ENCODE results near the gene CSTB. TPM values are rescaled to one million over a fixed set of nuclear protein-coding genes. Genes with fewer than 3 reads are reported as not detected.

Gene CSTB
- total RNA-seq, 1 experiment from 2014 or later = 55.3 TPM

- DNase-seq (ENCODE audit: low read depth) = no peak
These were observed 17.1 kb upstream of the CSTB start for GRCh38 chr21:43793243-43793642.

DNA sequence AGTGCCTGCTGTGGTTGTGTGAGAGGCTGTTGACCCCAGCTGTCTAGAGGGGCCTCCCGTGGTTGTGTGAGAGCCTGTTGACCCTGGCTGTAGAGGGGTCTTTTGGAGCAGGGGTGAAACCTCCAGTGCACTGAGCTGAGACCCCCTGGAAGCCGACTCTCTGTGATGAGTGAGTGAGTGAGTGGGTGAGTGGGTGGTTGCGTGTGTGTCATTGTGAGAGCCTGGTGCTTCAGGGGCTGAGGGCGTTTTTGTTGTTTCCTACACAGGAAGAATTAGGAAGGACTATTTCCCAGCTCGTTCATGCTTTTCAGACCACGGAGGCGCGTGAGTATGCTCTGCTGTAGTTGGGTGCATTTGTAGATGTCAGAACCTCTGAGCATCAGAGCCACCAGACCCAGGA, 16.3 kb upstream of the CSTB start:
- DNase-seq (ENCODE audit: low read depth) = no peak

DNA sequence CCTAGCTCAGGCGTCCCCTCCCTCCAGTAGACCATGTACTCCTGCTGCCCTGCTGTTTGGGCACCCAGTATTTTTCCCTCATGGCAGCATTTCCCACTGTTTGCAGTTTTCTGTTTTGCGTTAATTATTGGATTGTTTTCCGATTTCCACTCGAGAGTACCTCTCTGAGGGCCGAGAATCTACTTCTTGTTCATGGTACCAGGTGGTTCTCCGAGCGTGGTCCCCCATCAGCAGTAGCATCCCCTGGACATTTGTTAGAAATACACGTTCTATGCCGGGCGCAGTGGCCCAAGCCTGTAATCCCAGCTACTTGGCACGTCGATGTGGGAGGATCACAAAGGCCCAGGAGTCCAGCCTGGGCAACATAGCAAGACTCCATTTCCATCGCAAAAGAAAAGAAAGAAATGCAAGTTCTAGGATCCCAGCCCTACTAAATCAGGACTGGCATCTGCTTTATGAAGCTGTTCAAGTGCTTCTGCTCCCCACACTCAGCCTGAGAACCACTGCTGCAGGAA, 14.0 kb upstream of the CSTB start:
- no peak for DNase-seq (ENCODE audit: low read depth)

GRCh38 chr21:43789276-43790009, 13.3 kb upstream of the CSTB start, which contains the start of gene RRP1:
RRP1 (plus strand) TSS chr21:43789577; CDS start chr21:43789630, 53 bp downstream.
- peak; percentile 85 for DNase-seq (ENCODE audit: low read depth)

- no peak for DNase-seq (ENCODE audit: low read depth)
These were observed 10.8 kb upstream of the CSTB start for GRCh38 chr21:43786807-43787440.

DNA sequence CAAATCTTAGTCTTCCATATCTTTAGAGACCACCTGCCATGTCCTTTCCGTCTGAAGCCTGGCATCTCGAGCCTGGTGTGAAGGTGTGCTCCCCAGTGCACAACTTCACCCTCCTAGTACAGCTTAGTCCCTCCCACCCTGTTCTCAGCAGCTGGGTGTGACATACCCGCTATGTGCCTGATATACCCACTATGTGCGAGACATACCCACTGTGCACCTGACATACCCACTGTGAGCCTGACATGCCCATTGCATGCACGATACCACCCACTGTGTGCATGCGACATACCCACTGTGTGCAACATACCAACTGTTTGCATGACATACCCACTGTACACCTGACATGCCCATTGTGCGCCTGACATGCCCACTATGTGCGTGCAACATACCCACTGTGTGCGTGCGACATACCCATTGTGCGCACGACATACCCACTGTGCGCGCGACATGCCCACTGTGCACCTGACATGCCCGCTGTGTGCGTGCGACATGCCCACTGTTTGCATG, 10.2 kb upstream of the CSTB start:
- no peak for DNase-seq (ENCODE audit: low read depth)

DNA sequence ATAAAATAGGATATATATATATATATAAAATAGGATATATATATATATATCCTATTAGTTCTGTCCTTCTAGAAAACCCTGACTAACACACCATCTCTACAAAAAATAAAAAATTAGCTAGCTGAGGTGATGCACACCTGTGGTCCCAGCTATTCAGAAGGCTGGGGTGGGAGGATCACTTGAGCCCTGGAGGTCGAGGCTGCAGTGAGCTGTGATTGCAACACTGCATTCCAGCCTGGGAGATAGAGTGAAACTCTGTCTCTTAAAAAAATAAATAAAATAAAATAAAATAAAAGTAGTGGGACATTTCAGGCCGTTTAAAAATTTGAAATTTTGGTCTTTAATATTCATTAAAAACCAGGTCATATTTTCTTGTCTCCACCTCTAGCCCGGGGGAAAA, 9.0 kb upstream of the CSTB start:
- no peak for DNase-seq (ENCODE audit: low read depth)

- no peak for DNase-seq (ENCODE audit: low read depth)
These were observed 7.1 kb upstream of the CSTB start for GRCh38 chr21:43783098-43783700.

- no peak for DNase-seq (ENCODE audit: low read depth)
These were observed 6.5 kb upstream of the CSTB start for GRCh38 chr21:43782431-43783097.

GRCh38 chr21:43781846-43782245, 5.7 kb upstream of the CSTB start:
- DNase-seq (ENCODE audit: low read depth) = no peak

DNA sequence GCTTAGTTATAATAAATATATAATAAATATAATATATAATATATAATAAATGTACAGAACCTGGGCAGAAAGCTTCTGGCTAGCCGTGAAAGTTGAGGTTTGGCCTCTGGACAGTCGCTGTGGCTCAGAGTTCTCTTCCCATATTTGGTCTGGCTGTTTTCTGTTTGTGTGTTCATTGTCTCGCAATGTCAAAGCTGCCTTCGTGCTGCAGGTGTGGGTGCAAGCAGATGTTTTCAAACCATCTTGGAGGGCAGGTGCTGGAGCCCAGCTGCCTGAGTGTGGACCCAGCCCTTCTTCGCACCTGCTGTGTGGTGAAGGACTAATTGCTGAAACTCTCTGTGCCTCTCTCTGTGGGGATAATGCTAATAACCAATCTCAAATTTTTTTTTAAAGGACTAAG, 3.6 kb upstream of the CSTB start:
- no peak for DNase-seq (ENCODE audit: low read depth)

DNA sequence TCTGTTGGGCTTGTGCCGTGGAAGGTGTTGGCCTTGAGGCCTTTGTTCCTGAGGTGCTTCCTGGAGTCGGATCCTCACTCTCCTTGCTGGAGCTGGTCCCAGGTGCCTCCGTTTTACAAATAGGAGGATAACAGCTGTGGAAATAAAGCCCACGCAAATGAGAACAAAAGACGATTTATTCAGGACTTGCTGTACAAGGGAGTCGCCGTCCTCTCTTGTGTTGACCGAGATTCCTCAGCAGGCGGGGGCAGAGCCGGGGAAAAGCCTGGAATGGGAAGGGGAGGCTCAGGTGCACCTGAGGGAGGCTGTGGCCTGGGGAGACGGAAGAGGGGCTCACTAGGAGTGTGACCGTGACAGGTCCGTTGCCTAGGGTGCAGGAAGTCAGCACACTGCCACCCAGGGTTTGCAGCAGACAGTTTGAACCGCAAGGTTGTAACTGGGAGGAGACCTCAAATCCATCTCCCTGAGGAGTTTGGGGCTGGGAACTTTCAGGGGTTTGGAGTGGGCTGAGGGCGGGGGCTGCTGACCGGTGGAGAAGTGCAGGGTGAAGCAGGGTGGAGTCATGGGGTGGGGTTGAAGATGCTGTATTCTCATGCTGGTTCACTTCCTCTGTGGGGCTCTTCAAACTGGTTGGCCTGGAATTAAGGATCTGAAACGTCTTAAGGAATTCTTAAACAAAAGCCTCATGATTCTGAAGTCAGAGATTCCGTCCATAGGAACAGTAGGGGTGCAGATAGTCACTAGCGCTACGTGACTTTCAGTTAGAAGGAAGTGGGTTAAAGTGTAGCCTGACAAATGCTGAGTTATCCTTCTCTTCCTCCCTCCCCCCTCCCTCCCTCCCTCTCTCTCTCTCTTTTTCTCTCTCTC, 2.6 kb upstream of the CSTB start:
- DNase-seq (ENCODE audit: low read depth) = peak; percentile 21

GRCh38 chr21:43777953-43778352, 1.8 kb upstream of the CSTB start:
- DNase-seq (ENCODE audit: low read depth) = no peak

- no peak for DNase-seq (ENCODE audit: low read depth)
These were observed 918 bp downstream of the CSTB start for GRCh38 chr21:43775190-43775589.

DNA sequence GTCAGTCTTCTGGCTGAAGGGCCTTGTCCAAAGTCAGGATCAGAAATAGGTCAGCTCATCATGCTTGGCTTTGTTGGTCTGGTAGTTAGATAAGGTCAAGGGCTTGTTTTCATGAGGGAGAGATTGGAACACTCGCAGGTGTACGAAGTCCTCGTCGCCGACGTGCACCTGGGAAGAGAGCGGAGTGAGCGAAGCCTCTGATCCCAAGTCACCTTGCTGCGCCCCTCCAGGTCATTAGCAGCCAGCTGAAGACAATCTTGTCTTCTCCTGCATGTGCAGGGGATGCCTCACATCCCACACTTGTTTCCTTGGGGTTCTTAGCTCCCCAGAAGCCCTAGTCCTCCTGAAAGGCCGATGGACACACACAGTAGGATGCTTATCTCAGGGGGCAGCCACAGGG, 1.9 kb downstream of the CSTB start:
- no peak for DNase-seq (ENCODE audit: low read depth)

- no peak for DNase-seq (ENCODE audit: low read depth)
These were observed 3.7 kb downstream of the CSTB start for GRCh38 chr21:43772425-43772821.

DNA sequence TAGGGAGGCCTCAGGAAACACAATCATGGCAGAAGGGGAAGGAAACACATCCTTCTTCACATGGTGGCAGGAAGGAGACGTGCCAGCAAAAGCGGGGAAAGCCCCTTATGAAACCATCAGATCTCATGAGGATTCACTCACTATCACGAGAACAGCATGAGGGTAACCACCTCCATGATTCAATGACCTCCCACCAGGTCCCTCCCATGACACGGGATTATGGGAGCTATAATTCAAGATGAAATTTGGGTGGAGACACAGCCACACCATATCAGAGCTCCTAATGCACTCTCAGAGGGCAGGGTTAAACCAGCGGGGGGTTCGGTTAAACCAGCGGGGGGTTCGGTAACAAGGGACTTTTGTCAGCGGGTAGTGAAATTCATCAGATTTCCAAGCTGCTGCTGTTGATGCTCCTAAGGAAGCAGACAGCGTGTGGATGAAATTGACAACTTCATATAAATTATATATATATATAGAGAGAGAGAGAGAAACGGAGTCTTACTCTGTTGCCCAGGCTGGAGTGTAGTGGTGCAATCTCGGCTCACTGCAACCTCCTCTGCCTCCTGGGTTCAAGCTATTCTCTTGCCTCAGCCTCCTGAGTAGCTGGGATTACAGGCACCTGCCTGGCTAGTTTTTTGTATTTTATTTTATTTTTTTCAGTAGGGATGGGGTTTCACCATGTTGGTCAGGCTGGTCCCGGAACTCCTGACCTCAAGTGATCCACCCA, 4.2 kb downstream of the CSTB start:
- DNase-seq (ENCODE audit: low read depth) = no peak

GRCh38 chr21:43771199-43771675, 4.9 kb downstream of the CSTB start:
- no peak for DNase-seq (ENCODE audit: low read depth)

- no peak for DNase-seq (ENCODE audit: low read depth)
These were observed 5.9 kb downstream of the CSTB start for GRCh38 chr21:43770066-43770655.
